ENCODE measurements around the gene ALG13. TPM values are rescaled to one million over a fixed set of nuclear protein-coding genes. Genes with fewer than 3 reads are reported as not detected.
A peak's percentile ranks its signal among the peaks of the same experiment; 100 is the strongest.

Gene ALG13
- total RNA-seq, 1 donor, result 51.4 TPM

- DNase-seq (ENCODE audit: insufficient read length, low spot score, missing footprints), result no peak
- H3K4me3 ChIP-seq (ENCODE audit: insufficient read depth, low read length), result no peak overlapping the region
- peak overlapping the region; percentile 26 for H3K4me2 ChIP-seq (ENCODE audit: insufficient read depth, low read length)
- TF ChIP-seq, protein P1, sequence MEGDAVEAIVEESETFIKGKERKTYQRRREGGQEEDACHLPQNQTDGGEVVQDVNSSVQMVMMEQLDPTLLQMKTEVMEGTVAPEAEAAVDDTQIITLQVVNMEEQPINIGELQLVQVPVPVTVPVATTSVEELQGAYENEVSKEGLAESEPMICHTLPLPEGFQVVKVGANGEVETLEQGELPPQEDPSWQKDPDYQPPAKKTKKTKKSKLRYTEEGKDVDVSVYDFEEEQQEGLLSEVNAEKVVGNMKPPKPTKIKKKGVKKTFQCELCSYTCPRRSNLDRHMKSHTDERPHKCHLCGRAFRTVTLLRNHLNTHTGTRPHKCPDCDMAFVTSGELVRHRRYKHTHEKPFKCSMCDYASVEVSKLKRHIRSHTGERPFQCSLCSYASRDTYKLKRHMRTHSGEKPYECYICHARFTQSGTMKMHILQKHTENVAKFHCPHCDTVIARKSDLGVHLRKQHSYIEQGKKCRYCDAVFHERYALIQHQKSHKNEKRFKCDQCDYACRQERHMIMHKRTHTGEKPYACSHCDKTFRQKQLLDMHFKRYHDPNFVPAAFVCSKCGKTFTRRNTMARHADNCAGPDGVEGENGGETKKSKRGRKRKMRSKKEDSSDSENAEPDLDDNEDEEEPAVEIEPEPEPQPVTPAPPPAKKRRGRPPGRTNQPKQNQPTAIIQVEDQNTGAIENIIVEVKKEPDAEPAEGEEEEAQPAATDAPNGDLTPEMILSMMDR (IDR thresholded peaks at IDR 0.05; ENCODE audit: extremely low read depth, low read depth, low read length), result no peak
- H3K9me3 ChIP-seq (ENCODE audit: low read depth, low read length), result no peaks in the 10 kb centered on the region
- no peak overlapping the region for H2AFZ ChIP-seq (ENCODE audit: low read length)
- no peaks in the 10 kb centered on the region for H3K4me1 ChIP-seq (ENCODE audit: insufficient read depth, low read length)
- H3K27ac ChIP-seq (ENCODE audit: low read depth, low read length), result no peak overlapping the region
- H3K79me2 ChIP-seq (ENCODE audit: insufficient read depth, low read length), result no peaks in the 10 kb centered on the region
- peaks cover 15% of the 10 kb centered on the region for H3K27me3 ChIP-seq (ENCODE audit: insufficient read depth, low read length)
- peaks cover 2% of the 10 kb centered on the region for H4K20me1 ChIP-seq (ENCODE audit: insufficient read depth, low read length)
- no peaks in the 10 kb centered on the region for H3K36me3 ChIP-seq (ENCODE audit: insufficient read depth, low read length)
Observed at GRCh38 chrX:111671668-111672067, 9.3 kb upstream of the ALG13 start.

DNA sequence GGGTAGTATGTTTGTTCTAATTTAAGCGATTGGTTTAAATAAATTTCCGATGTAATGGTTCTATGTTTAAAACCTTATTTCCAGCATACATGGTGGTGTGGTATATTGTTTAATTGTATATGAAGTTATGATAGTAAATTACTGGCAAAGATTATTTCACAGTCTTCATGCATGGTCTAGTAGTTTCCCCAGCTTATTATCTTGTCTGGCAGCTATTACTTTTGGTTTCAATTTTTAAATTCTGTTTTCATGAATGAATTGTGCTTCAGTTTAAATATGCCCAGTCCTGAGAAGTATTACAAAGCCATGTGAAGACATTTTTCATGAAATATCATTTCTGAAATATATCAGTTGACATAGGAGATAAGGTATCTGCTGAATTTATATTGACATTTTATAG lies 6.3 kb downstream of the ALG13 start:
- no peak overlapping the region for H2AFZ ChIP-seq (ENCODE audit: low read length)
- peaks cover 4% of the 10 kb centered on the region for H3K27me3 ChIP-seq (ENCODE audit: insufficient read depth, low read length)
- no peak overlapping the region for H3K4me2 ChIP-seq (ENCODE audit: insufficient read depth, low read length)
- H3K4me3 ChIP-seq (ENCODE audit: insufficient read depth, low read length), result no peak overlapping the region
- no peak overlapping the region for H3K27ac ChIP-seq (ENCODE audit: low read depth, low read length)
- peaks cover 14% of the 10 kb centered on the region for H3K79me2 ChIP-seq (ENCODE audit: insufficient read depth, low read length)
- no peaks in the 10 kb centered on the region for H3K9me3 ChIP-seq (ENCODE audit: low read depth, low read length)
- peaks cover 4% of the 10 kb centered on the region for H4K20me1 ChIP-seq (ENCODE audit: insufficient read depth, low read length)
- no peak for DNase-seq (ENCODE audit: insufficient read length, low spot score, missing footprints)
- TF ChIP-seq, protein P1 (IDR thresholded peaks at IDR 0.05; ENCODE audit: extremely low read depth, low read depth, low read length), result no peak
- H3K4me1 ChIP-seq (ENCODE audit: insufficient read depth, low read length), result peaks cover 3% of the 10 kb centered on the region
- H3K36me3 ChIP-seq (ENCODE audit: insufficient read depth, low read length), result peaks cover 40% of the 10 kb centered on the region

GRCh38 chrX:111695297-111695880 lies 14.4 kb downstream of the ALG13 start:
- Histone ChIP-seq H3K27ac (ENCODE audit: low read depth, low read length) (no peak overlapping the region), H3K4me3 (ENCODE audit: insufficient read depth, low read length) (no peak overlapping the region), H3K27me3 (ENCODE audit: insufficient read depth, low read length) (no peaks in the 10 kb centered on the region), H3K4me1 (ENCODE audit: insufficient read depth, low read length) (no peaks in the 10 kb centered on the region), H3K9me3 (ENCODE audit: low read depth, low read length) (no peaks in the 10 kb centered on the region), H4K20me1 (ENCODE audit: insufficient read depth, low read length) (no peaks in the 10 kb centered on the region), H3K79me2 (ENCODE audit: insufficient read depth, low read length) (no peaks in the 10 kb centered on the region), H3K4me2 (ENCODE audit: insufficient read depth, low read length) (no peak overlapping the region), H3K36me3 (ENCODE audit: insufficient read depth, low read length) (peaks cover 17% of the 10 kb centered on the region), H2AFZ (ENCODE audit: low read length) (no peak overlapping the region)
- no peak for DNase-seq (ENCODE audit: insufficient read length, low spot score, missing footprints)
- TF ChIP-seq, protein P1 (IDR thresholded peaks at IDR 0.05; ENCODE audit: extremely low read depth, low read depth, low read length), result no peak

- Histone ChIP-seq H3K4me1 (ENCODE audit: insufficient read depth, low read length) (no peaks in the 10 kb centered on the region), H4K20me1 (ENCODE audit: insufficient read depth, low read length) (no peaks in the 10 kb centered on the region)
- DNase-seq (ENCODE audit: insufficient read length, low spot score, missing footprints), result no peak
Observed at GRCh38 chrX:111719426-111720210, 38.6 kb downstream of the ALG13 start.

More at GRCh38 chrX:111719426-111720210, 38.6 kb downstream of the ALG13 start:
- no peaks in the 10 kb centered on the region for H3K79me2 ChIP-seq (ENCODE audit: insufficient read depth, low read length)
- H3K36me3 ChIP-seq (ENCODE audit: insufficient read depth, low read length), result peaks cover 6% of the 10 kb centered on the region
- no peak overlapping the region for H3K27ac ChIP-seq (ENCODE audit: low read depth, low read length)
- no peaks in the 10 kb centered on the region for H3K9me3 ChIP-seq (ENCODE audit: low read depth, low read length)
- no peaks in the 10 kb centered on the region for H3K27me3 ChIP-seq (ENCODE audit: insufficient read depth, low read length)
- no peak overlapping the region for H3K4me3 ChIP-seq (ENCODE audit: insufficient read depth, low read length)
- no peak overlapping the region for H3K4me2 ChIP-seq (ENCODE audit: insufficient read depth, low read length)
- TF ChIP-seq, protein P1 (IDR thresholded peaks at IDR 0.05; ENCODE audit: extremely low read depth, low read depth, low read length), result peak; percentile 44
- no peak overlapping the region for H2AFZ ChIP-seq (ENCODE audit: low read length)
